GM19463 (cell line): ENCODE results near the gene RPL12.

Source experiments
- ATAC-seq: cut with Tn5 transposase; IDR thresholded peaks from one replicate; pipeline ENCODE4 v1.9.1; 2021; ENCODE audit warnings: mild to moderate bottlenecking, moderate library complexity; ENCODE audit not compliant: unreplicated experiment

The RPL12 gene

GRCh38 chr9:127407492-127407843 is 43.7 kb downstream of the RPL12 start:
- ATAC-seq = no peak

- ATAC-seq = no peak
Observed at GRCh38 chr9:127406799-127407491, 44.3 kb downstream of the RPL12 start.

GRCh38 chr9:127405344-127406125 is 45.7 kb downstream of the RPL12 start:
- ATAC-seq = no peak

- no peak for ATAC-seq
Observed at GRCh38 chr9:127404631-127405030, 46.6 kb downstream of the RPL12 start.

DNA sequence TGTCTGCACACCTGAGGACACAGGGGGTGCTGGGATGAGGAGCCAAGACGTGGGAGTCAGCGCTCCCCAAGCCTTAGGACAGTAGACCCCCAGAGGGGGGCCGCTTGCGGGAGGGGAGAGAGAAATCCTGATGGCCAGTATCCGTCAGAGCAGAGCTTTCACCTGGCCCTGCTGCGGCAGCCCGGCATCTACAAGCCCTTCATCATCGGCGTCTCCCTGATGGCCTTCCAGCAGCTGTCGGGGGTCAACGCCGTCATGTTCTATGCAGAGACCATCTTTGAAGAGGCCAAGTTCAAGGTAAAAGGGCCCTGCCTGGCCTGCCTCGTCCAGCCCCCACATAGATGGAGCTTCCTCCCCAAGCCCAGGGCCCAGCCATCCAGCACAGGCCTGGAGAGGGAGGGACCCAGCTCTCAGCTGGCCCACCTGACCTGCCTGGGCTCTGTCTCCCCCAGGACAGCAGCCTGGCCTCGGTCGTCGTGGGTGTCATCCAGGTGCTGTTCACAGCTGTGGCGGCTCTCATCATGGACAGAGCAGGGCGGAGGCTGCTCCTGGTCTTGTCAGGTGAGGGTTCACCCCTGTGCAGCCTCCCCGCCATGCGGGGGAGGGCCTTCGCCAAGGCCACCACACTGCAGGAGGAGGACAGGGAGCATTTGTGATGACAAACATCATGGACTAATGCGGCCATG is 47.6 kb downstream of the RPL12 start:
- no peak for ATAC-seq

DNA sequence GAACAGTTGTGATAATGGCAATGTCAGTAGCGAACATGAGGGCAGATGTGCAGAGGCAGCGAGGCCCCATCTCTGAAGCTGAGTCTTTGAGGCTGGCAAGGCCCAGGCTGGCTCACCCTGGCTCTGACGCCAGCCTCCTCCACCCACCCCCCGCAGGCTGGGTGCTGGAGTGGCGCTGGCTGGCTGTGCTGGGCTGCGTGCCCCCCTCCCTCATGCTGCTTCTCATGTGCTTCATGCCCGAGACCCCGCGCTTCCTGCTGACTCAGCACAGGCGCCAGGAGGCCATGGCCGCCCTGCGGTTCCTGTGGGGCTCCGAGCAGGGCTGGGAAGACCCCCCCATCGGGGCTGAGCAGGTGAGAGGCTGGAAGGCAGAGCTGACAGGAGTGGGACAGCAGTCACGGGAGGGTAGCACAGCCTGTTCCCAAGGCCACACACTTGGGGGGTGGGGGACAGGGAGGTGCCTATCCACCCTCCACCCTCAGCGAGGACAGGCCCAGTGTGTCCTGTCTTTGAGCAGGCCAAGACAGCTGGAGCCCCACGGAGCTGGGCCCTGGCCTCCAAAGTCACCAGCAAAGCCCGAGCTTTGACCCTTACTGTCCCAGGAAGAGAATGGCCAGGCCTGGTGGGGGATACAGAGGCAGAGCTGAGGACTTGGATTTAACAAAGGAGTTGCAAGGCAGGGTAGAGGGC is 48.7 kb downstream of the RPL12 start:
- ATAC-seq = no peak

DNA sequence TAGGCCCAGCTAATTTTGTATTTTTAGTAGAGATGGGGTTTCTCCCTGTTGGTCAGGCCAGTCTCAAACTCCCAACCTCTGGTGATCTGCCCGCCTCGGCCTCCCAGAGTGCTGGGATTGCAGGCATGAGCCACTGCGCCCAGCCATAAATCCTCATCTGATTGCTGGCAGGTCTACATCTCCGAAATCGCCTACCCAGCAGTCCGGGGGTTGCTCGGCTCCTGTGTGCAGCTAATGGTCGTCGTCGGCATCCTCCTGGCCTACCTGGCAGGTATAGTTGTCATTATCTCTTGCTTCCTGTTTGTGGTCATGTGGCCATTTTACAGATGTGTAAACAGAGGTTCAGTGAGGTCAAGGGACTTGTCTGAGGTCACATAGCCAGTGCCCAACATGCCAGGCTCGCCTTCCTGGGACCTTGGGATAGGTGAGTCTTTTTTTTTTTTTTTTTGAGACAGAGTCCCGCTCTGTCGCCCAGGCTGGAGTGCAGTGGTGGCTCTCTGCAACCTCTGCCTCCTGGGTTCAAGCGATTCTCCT is 51.4 kb downstream of the RPL12 start:
- ATAC-seq = no peak

DNA sequence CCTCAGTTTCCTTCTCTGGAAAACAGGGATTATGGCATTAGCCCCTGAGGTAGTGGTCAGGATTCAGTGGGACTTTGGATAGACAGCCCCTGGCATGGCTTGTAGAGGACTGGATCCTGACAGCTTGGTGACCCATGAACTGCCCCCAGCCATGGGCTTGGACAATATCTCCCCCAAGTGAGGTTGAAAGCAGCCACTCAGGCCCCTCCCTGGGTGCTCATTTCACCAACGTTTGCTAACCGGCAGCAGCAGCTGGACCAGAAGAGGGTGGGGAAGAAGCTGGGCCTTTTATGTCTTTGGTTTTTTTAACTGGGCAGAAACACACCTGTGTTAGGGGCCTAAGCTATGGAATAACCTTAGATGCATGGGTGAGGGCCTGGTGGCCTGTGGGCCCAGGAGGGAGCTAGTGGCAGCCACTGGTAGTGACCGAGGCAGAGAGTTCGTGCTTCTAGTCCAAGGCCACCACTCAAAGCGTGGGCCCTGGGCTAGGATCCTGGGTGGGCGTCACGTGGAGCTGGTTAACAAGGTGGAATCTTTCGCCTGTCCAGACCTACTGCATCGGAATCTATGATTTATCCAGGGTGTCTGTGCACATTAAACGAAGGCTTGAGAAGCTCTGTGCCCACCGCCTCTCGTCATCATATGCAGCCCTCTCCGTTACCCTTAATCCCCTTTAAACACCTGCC is 52.3 kb downstream of the RPL12 start:
- ATAC-seq = no peak

DNA sequence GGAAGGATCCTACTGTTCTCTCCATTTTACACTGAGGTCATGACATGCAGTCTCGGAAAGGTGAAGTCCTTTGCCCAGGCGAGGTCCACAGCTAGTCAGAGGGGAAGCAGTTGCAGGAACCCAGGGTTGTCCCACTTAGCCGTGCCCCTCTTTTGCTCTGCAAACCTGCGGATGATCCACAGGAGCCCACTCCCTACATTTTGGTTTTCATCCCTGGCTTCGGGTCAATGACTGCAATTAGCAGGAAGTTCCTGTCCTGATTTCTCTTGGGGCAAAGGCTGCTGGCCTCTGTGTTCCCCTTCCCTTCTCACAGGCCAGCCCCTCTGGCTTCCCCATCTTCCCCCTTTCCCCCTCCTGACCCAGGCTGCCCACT is 52.9 kb downstream of the RPL12 start:
- ATAC-seq = no peak
